ENCODE results near the gene RBP7.
"Not testable (repeated sequence)": the region's sequence is repeated elsewhere in the genome, so short reads cannot be mapped to it uniquely, and the experiment has no call there.

RBP7 gene

DNA sequence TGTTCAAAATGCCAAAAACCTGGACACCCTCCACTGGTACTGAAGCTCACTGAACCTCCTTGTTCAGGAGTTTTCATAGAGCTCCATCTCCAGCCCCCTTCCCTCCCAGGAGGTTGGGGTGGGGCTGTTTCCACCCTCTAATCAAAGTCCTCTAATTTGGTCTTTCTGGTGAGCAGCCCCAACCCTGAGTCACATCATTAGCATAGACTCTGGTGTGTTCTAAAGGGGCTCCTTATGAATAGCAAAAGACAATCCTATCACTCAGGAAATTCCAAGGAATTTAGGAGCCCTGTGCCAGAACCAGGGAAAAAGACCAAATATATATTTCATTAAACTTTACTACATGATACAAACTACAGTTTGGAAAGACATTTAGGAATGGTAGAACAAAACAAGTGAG is 22.5 kb downstream of the RBP7 start:
- H3K27ac Mint-ChIP-seq = no peak overlapping the region
- no peaks in the 10 kb centered on the region for H3K9me3 Mint-ChIP-seq (ENCODE audit: low read depth)
- peaks cover 2% of the 10 kb centered on the region for H3K27me3 Mint-ChIP-seq
- no peaks in the 10 kb centered on the region for H3K36me3 Mint-ChIP-seq
- H3K4me1 Mint-ChIP-seq (ENCODE audit: low read depth) = no peaks in the 10 kb centered on the region
- H3K4me3 Mint-ChIP-seq = no peak overlapping the region

DNA sequence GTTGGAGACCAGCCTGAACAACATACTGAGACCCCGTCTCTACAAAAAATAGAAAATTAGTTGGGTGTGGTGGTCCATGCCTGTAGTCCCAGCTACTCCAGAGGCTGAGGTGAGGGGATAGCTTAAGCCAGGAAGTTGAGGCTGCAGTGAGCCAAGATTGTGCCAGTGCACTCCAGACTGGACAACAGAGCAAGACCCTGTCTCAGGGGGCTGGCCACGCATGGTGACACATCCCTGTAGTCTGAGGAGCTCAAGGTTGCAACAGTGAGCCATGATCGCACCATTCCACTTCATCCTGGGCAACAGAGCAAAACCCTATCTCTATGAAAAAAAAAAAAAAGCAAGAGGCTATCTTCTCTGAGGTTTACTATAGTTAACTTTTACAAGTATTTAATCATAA is 23.1 kb downstream of the RBP7 start:
- H3K4me1 Mint-ChIP-seq (ENCODE audit: low read depth) = no peaks in the 10 kb centered on the region
- H3K4me3 Mint-ChIP-seq = no peak overlapping the region
- H3K27ac Mint-ChIP-seq = no peak overlapping the region
- no peaks in the 10 kb centered on the region for H3K36me3 Mint-ChIP-seq
- no peaks in the 10 kb centered on the region for H3K9me3 Mint-ChIP-seq (ENCODE audit: low read depth)
- H3K27me3 Mint-ChIP-seq = peaks cover 2% of the 10 kb centered on the region

DNA sequence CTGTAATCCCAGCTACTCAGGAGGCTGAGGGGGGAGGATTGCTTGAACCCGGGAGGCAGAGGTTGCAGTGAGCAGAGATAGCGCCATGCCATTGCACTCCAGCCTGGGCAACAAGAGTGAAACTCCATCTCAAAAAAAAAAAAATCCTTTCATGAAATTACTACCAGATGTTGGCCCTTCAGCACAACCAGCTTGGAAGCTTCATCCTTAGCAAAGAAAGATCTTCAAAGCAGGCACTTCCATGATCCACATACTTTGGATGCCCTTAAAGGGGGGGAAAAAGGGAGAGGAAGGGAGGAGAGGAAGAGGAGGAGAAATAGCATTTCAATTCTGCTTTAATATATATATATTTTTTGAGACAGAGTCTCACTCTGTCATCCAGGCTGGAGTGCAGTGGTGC is 23.6 kb downstream of the RBP7 start:
- not testable (repeated sequence) for H3K4me3 Mint-ChIP-seq; H3K27me3 Mint-ChIP-seq; H3K36me3 Mint-ChIP-seq; H3K9me3 Mint-ChIP-seq (ENCODE audit: low read depth); H3K27ac Mint-ChIP-seq; H3K4me1 Mint-ChIP-seq (ENCODE audit: low read depth)

DNA sequence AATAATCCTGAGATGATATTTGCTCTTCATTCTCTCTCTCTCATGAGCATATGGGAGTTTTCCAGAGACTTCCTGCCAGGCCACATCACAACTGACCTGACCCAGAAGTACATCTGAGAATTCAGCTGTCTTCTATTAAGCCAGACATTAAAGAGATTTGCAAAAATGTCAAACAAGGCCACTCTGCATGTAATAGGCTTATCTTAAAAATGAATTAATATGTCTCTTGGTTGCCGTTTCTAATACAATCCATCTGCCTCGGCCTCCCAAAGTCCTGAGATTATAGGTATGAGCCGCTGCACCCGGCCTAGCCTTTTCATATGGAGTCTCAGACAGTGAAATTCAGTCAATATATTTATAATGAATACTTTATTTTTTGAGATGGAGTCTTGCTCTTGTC is 25.0 kb downstream of the RBP7 start:
- H3K27me3 Mint-ChIP-seq; H3K36me3 Mint-ChIP-seq; H3K9me3 Mint-ChIP-seq (ENCODE audit: low read depth); H3K27ac Mint-ChIP-seq; H3K4me1 Mint-ChIP-seq (ENCODE audit: low read depth); H3K4me3 Mint-ChIP-seq: not testable (repeated sequence)

DNA sequence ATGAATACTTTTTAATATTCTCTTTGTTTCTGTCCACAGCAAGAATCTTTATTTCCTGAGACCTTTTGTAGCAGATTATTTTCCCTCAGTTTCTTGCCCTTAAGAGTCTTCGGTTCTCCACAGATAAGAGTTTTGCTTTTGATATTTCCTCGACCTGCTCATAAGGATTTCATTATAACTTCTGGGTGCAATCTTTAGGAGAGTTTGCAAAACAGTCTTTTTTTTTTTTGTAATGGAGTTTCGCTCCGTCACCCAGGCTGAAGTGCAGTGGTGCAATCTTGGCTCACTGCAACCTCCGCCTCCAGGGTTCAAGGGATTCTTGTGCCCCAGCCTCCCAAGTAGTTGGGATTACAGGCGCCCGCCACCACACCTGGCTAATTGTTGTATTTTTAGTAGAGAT is 25.6 kb downstream of the RBP7 start:
- H3K36me3 Mint-ChIP-seq = no peaks in the 10 kb centered on the region
- no peak overlapping the region for H3K27ac Mint-ChIP-seq
- no peaks in the 10 kb centered on the region for H3K4me1 Mint-ChIP-seq (ENCODE audit: low read depth)
- H3K9me3 Mint-ChIP-seq (ENCODE audit: low read depth) = no peaks in the 10 kb centered on the region
- H3K27me3 Mint-ChIP-seq = peaks cover under 1% of the 10 kb centered on the region
- no peak overlapping the region for H3K4me3 Mint-ChIP-seq

DNA sequence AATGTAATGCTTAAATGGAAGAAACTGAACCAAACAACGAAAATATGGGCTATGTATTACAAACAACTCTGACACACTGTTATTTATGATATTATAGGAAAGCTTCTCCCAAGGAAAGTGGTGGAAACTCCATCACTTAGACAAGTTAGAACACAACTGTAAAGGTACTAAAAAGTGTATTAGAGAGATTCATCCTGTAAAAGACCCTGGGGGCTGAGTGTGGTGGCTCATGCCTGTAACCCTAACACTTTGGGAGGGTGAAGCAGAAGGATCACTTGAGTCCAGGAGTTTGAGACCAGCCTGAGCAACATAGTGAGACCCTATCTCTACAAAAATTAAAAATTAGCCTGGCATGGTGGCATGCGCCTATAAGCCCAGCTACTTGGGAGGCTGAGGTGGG is 28.3 kb downstream of the RBP7 start:
- H3K27ac Mint-ChIP-seq = no peak overlapping the region
- no peaks in the 10 kb centered on the region for H3K36me3 Mint-ChIP-seq
- H3K9me3 Mint-ChIP-seq (ENCODE audit: low read depth) = no peaks in the 10 kb centered on the region
- H3K4me3 Mint-ChIP-seq = no peak overlapping the region
- no peaks in the 10 kb centered on the region for H3K4me1 Mint-ChIP-seq (ENCODE audit: low read depth)
- H3K27me3 Mint-ChIP-seq = no peaks in the 10 kb centered on the region

DNA sequence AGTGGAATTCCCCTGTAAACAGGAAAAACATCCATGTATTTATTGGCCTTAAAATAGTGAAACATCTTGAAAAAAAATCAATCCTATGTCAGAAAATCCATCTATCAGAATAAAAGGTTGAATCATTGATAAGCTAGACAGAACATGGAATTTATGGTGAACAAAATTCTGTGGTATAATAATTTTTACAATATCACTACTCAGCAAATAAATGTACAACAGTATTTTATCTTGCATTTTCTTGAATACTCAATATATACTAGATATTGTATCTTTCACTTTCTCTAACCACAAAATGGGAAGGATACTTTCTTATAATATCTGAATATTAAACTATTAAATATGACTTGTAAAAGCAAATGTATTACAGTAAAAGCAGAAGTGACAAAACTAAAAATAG is 30.0 kb downstream of the RBP7 start:
- Mint-ChIP-seq H3K36me3 (no peaks in the 10 kb centered on the region), H3K27ac (no peak overlapping the region), H3K4me1 (ENCODE audit: low read depth) (no peaks in the 10 kb centered on the region), H3K27me3 (no peaks in the 10 kb centered on the region), H3K9me3 (ENCODE audit: low read depth) (no peaks in the 10 kb centered on the region), H3K4me3 (no peak overlapping the region)

DNA sequence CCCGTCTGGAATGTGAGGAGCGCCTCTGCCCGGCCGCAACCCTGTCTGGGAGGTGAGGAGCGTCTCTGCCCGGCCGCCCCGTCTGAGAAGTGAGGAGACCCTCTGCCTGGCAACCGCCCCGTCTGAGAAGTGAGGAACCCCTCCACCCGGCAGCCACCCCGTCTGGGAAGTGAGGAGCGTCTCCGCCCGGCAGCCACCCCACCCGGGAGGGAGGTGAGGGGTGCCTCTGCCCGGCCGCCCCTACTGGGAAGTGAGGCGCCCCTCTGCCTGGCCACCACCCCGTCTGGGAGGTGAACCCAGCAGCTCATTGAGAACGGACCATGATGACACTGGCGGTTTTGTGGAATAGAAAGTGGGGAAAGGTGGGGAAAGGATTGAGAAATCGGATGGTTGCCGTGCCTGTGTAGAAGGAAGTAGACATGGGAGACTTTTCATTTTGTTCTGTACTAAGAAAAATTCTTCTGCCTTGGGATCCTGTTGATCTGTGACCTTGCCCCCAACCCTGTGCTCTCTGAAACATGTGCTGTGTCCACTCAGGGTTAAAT is 32.0 kb downstream of the RBP7 start:
- H3K27ac Mint-ChIP-seq; H3K4me3 Mint-ChIP-seq; H3K27me3 Mint-ChIP-seq; H3K36me3 Mint-ChIP-seq; H3K9me3 Mint-ChIP-seq (ENCODE audit: low read depth): not testable (repeated sequence)
- H3K4me1 Mint-ChIP-seq (ENCODE audit: low read depth) = peaks cover 10% of the 10 kb centered on the region

DNA sequence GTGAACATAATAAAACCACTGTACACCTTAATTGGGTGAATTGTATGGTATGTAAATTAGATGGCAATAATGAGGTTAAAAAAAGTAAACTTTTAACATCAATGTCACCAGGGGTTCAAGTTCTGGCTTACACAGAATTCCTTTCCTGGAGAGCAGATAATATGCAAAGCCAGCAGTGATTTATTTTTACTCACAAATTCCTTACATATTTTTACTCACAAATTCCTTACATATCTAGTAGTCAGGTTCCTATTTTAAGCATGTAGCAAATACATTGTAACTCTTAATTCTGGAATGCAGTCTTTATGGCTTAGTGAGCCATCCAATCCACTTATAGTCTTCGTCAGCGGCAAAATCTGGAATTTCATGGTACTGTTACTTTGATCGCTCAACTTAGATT is 34.4 kb downstream of the RBP7 start:
- Mint-ChIP-seq H3K9me3 (ENCODE audit: low read depth) (no peaks in the 10 kb centered on the region), H3K27ac (no peak overlapping the region), H3K4me3 (no peak overlapping the region), H3K27me3 (no peaks in the 10 kb centered on the region), H3K36me3 (peaks cover 3% of the 10 kb centered on the region), H3K4me1 (ENCODE audit: low read depth) (peaks cover 24% of the 10 kb centered on the region)

DNA sequence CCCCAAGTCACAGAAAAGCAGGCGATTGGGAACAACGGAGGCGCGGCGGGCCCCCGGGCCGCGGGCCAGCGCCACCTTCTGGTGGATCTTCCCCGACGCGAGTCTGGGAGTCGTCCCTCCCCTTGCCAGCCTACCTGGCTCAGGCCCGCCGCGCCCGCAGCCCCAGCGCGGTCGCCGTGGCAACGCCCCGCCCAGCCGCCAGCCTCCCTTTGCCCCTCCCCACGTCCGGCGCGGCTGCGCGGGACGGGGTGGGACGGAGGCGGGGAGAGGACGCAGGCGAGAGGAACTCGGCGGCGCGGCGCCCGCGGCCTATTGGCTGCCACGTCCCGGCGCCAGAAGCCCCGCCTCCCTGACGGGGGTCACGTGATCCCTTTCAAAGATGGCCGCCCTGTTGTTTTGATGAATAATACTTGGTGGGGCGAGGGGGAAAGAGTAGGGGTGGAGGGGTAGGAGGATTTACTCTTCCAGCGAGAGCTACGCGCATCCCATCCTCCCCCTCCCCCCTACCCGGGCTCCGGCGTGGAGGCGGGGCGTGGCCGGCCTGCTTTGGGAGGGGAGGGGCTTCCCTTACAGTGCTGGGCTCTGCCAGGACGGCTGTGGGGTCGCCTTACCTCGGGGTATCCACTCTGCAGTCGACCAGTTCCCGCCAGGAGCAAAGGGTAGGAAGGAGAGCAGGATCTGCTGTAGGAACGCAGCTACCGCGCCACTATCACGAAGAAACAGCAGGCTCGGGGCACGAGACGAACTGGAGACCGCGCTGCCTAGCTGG is 35.7 kb downstream of the RBP7 start, which contains the start of gene UBE4B:
TSS of gene UBE4B (plus strand) at position 369 of the 769 bp plus-strand sequence. CDS start 713 bp downstream, outside the sequence.
- peaks cover 26% of the 10 kb centered on the region for H3K4me1 Mint-ChIP-seq (ENCODE audit: low read depth)
- H3K4me3 Mint-ChIP-seq = peak within 1 kb of the TSS; percentile 90
- H3K27me3 Mint-ChIP-seq = no peaks in the 10 kb centered on the region
- H3K9me3 Mint-ChIP-seq (ENCODE audit: low read depth) = no peaks in the 10 kb centered on the region
- peaks cover 3% of the 10 kb centered on the region for H3K36me3 Mint-ChIP-seq
- peak within 1 kb of the TSS; percentile 94 for H3K27ac Mint-ChIP-seq

DNA sequence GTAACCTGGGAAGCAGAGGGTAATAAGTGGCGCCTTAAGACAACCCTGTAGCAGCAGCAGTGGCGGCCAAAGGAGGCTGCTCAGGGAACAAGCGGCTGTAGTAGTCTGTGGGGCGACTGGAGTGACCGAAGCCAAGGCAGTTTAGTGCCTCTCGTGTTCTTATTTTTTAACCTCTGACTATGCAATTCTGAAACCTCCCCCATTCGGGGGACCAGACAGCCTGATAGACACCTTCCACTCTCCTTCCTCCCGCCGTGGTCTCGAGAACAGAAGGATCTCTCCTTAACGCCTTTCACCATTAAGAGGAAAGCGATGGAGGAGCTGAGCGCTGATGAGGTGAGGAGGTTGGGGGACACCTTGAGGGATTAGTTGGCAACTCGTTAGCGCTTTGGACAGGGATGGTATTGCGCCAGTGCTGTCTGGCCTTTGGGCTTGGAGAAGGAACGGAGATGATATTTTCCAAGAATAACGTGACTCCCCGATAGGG is 36.4 kb downstream of the RBP7 start:
- no peaks in the 10 kb centered on the region for H3K27me3 Mint-ChIP-seq
- H3K27ac Mint-ChIP-seq = peak overlapping the region; percentile 94
- H3K4me3 Mint-ChIP-seq = peak overlapping the region; percentile 90
- H3K4me1 Mint-ChIP-seq (ENCODE audit: low read depth) = peaks cover 26% of the 10 kb centered on the region
- peaks cover 3% of the 10 kb centered on the region for H3K36me3 Mint-ChIP-seq
- no peaks in the 10 kb centered on the region for H3K9me3 Mint-ChIP-seq (ENCODE audit: low read depth)

DNA sequence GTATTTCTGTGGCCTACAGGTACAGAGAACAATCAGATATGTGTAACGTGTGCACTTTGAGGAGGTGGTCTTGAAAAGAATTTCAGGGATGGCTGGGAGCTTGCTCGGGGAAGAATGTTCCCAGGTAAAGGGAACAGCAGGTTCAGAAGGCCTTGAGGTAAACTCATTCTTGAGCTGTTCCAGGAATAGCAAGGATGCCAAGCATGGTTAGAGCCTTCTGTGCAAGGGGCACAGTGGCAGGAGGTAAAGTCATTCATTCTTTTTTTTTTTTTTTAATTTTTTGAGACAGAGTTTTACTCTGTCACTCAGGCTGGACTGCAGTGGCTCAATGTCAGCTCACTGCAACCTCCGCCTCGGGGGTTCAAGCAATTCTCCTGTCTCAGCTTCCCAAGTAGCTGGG is 45.7 kb downstream of the RBP7 start:
- Mint-ChIP-seq H3K4me3 (no peak overlapping the region), H3K27me3 (no peaks in the 10 kb centered on the region), H3K4me1 (ENCODE audit: low read depth) (peaks cover 39% of the 10 kb centered on the region), H3K9me3 (ENCODE audit: low read depth) (no peaks in the 10 kb centered on the region), H3K27ac (no peak overlapping the region), H3K36me3 (peaks cover 5% of the 10 kb centered on the region)

DNA sequence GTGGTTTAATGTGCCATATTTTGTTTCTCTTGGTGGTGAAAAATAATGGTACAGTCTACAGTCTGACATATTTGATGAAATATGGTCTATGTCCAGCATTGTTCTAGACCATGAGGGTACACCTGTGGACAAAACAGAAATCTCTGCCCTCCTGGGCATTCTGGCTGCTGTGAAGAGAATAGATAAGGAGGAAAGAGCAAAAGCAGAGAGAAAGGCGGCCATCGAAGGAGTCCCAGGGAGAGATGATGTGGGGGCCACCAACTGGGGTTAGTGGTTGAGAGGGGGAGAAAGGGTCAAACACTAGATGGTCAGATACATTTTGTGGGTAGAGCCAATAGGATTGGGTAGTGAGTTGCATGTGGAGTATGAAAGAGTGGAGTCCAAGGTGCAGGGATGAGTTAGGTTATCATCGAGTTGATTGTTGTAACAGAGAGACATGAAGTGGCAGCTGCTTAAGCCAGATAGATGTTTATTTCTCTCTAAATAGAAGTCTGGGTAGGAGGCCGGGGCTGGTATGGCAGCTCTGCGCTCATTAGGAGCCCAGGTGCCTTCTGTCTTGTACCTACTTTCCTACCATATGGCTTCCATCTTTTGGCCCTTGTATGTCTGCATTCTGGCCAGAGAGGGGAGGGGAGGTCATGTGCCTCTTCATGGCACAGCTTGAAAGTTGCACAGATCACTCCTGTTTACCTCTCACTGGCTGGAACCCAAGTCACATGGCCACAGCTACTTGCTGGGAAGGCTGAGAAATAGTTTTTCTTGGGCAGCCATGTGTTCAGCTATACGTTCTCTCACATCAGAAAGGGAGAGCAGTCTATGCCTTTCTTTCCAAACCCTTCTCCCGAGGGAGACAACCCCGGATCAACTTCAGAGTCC is 48.7 kb downstream of the RBP7 start:
- no peak overlapping the region for H3K27ac Mint-ChIP-seq
- H3K36me3 Mint-ChIP-seq = peaks cover 5% of the 10 kb centered on the region
- peaks cover 43% of the 10 kb centered on the region for H3K4me1 Mint-ChIP-seq (ENCODE audit: low read depth)
- H3K4me3 Mint-ChIP-seq = no peak overlapping the region
- H3K9me3 Mint-ChIP-seq (ENCODE audit: low read depth) = no peaks in the 10 kb centered on the region
- no peaks in the 10 kb centered on the region for H3K27me3 Mint-ChIP-seq

DNA sequence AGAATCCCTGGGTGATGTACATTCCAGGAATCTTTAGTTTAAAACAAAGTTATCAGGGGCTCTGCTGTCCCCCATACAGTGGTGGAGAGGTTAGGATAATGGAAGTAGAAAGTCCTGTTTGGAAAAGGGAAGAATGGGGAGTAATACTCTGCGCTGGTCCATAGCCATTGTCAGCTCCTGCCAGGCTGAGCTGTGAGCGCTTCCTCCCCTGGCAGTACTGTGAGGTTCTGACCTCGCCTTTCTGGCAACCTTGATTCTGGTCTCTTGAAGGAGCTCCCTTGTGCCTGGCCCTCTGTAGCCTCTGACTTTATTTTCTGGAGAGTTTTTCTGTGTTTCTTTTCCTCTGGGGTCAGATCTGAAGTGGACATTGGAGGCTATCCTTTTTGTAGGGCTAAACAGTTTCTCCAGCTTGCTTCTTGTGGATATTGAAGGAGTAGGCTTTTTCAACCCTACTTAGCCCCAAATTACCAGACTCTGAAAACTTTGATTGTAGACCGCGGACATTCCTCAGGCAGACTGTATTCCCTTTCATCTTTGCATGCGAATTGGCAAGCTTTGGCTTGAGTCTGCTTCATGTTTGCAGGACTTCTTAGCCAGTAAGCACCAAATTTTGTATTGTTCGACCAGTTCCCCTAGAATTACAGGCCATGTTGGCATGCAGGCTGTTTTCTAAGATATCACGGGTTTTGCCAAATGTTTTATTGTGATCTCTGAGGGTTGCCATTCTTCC is 49.5 kb downstream of the RBP7 start:
- Mint-ChIP-seq H3K4me3 (no peak overlapping the region), H3K27ac (peak overlapping the region; percentile 3), H3K9me3 (ENCODE audit: low read depth) (no peaks in the 10 kb centered on the region), H3K27me3 (no peaks in the 10 kb centered on the region), H3K4me1 (ENCODE audit: low read depth) (peaks cover 41% of the 10 kb centered on the region), H3K36me3 (peaks cover 5% of the 10 kb centered on the region)

DNA sequence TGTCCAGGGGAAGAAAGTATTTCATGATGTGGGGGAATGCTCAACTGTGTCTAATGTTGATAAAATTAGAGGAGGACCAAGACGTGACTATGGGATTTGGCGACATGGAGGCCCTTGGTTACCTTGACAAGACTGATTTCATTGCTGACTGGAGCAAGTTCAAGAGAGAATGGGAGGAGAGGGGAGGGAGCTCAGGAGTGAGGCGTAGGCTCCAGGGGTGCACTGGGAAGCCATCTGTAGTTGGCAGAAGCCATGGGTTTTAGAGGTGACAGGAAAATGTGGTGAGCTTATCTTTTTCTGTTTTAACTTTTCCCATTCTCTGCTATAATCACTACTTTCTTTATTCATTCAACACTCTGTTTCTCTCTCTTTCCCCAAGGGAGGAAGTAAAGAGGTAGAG is 51.6 kb downstream of the RBP7 start:
- Mint-ChIP-seq H3K9me3 (ENCODE audit: low read depth) (no peaks in the 10 kb centered on the region), H3K4me1 (ENCODE audit: low read depth) (peaks cover 41% of the 10 kb centered on the region), H3K27ac (no peak overlapping the region), H3K27me3 (no peaks in the 10 kb centered on the region), H3K4me3 (no peak overlapping the region), H3K36me3 (peaks cover 8% of the 10 kb centered on the region)

Data from activated naive CD8-positive, alpha-beta T cell (primary cell).